ENCODE results near the gene FSTL4.

The FSTL4 gene

DNA sequence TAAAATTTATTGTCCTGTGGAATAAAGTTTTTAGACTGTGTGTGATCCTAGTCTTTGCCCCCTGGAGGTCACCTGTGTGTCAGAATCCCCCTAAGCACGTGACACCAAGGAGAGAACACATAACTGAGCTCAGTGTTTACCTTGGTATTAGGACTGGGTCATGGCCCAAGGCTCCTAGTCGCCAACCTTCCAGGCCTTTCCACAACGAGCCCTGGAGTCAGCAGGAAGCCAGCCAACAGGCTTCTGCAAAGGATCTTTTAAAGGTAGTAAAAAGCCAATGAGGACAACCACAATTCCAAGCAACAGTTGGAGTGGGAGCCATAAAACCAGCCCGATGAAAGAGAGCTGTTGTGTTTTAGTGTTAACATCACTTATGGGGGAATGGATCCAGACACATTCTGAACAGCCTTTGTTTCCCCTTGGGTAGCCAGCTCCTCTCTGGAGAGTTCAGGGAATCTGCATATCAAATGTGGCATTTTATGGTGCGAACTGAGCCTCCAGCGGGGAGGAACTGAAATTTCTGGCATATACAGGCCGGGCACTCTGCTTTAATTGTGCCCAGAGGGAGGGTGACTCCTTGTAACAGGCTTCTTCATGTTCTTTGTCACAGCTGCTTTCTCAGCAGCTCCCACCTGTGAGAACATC is 239.9 kb downstream of the FSTL4 start:
- Histone ChIP-seq H3K27me3 (replicated peaks; ENCODE audit: insufficient read depth, low read length) (no peaks in the 10 kb centered on the region), H4K20me1 (ENCODE audit: insufficient read depth, low read length) (no peaks in the 10 kb centered on the region), H3K9me3 (replicated peaks; ENCODE audit: insufficient read depth, low read length) (no peaks in the 10 kb centered on the region), H2AFZ (ENCODE audit: low read length) (no peak overlapping the region), H3K9ac (ENCODE audit: low read length) (no peak overlapping the region), H3K36me3 (replicated peaks; ENCODE audit: insufficient read depth, low read length) (no peaks in the 10 kb centered on the region), H3K4me2 (ENCODE audit: low read depth, low read length) (no peak overlapping the region), H3K79me2 (ENCODE audit: low read length) (no peaks in the 10 kb centered on the region), H3K27ac (ENCODE audit: low read length) (no peak overlapping the region), H3K4me1 (ENCODE audit: low read length) (no peaks in the 10 kb centered on the region), H3K9me2 (replicated peaks; ENCODE audit: insufficient read depth, low read length) (no peaks in the 10 kb centered on the region), H3F3A (ENCODE audit: insufficient read depth, low read length) (no peaks in the 10 kb centered on the region), H3K4me3 (ENCODE audit: low read length) (no peak overlapping the region)
- TF ChIP-seq, protein P1, sequence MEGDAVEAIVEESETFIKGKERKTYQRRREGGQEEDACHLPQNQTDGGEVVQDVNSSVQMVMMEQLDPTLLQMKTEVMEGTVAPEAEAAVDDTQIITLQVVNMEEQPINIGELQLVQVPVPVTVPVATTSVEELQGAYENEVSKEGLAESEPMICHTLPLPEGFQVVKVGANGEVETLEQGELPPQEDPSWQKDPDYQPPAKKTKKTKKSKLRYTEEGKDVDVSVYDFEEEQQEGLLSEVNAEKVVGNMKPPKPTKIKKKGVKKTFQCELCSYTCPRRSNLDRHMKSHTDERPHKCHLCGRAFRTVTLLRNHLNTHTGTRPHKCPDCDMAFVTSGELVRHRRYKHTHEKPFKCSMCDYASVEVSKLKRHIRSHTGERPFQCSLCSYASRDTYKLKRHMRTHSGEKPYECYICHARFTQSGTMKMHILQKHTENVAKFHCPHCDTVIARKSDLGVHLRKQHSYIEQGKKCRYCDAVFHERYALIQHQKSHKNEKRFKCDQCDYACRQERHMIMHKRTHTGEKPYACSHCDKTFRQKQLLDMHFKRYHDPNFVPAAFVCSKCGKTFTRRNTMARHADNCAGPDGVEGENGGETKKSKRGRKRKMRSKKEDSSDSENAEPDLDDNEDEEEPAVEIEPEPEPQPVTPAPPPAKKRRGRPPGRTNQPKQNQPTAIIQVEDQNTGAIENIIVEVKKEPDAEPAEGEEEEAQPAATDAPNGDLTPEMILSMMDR (IDR thresholded peaks at IDR 0.05; ENCODE audit: low read length): no peak
- TF ChIP-seq EZH2phosphoT487 (IDR thresholded peaks at IDR 0.05; ENCODE audit: low read length) (no peak), EZH2 (optimal IDR thresholded peaks at IDR 0.05; ENCODE audit: low read depth, low read length) (no peak)
- no peak for DNase-seq

DNA sequence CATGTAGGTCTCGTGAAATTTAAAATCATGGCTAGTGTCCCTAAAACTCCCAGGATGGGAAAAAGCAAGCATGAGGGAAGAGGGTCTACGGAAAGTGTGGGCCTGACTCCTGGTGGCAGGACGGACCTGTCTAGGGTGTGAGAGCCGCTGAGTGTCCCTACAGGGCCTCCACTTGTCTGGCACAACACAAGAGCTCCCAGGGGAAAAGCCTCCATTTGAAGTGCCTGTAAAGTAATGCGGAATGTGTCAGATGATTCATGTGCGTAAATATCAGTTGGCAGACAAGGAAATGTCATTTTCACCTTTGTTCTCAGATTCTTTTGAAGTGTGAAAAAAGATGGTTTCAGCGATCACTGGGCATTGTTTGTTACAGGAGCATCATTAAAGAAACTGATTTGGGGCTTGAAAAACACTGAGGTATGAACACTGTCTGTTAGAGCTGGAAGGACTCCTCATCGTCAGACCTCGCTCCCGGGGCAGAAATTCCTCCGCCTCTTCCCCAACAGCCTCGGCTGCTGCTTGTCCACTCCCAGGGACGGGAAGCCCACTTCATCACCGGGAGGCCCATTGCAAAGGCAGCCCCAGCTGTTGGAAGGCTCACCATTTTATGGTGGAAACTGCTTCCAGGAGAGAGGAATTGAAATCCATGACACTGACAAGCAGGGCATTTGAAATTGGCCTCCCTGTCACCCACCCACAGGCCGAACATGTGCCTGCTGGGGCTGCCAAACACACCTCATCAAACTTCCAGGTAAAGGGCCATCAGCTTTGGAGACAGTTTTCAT is 240.8 kb downstream of the FSTL4 start:
- Histone ChIP-seq H2AFZ (ENCODE audit: low read length) (no peak overlapping the region), H3K4me1 (ENCODE audit: low read length) (no peaks in the 10 kb centered on the region), H3K9me2 (replicated peaks; ENCODE audit: insufficient read depth, low read length) (no peaks in the 10 kb centered on the region), H3K27ac (ENCODE audit: low read length) (no peak overlapping the region), H3K27me3 (replicated peaks; ENCODE audit: insufficient read depth, low read length) (no peaks in the 10 kb centered on the region), H3F3A (ENCODE audit: insufficient read depth, low read length) (no peaks in the 10 kb centered on the region), H3K9ac (ENCODE audit: low read length) (no peak overlapping the region), H3K9me3 (replicated peaks; ENCODE audit: insufficient read depth, low read length) (no peaks in the 10 kb centered on the region), H3K79me2 (ENCODE audit: low read length) (no peaks in the 10 kb centered on the region), H3K4me2 (ENCODE audit: low read depth, low read length) (no peak overlapping the region), H4K20me1 (ENCODE audit: insufficient read depth, low read length) (no peaks in the 10 kb centered on the region), H3K4me3 (ENCODE audit: low read length) (no peak overlapping the region), H3K36me3 (replicated peaks; ENCODE audit: insufficient read depth, low read length) (no peaks in the 10 kb centered on the region)
- DNase-seq: no peak
- TF ChIP-seq, protein P1 (IDR thresholded peaks at IDR 0.05; ENCODE audit: low read length): no peak
- TF ChIP-seq EZH2 (optimal IDR thresholded peaks at IDR 0.05; ENCODE audit: low read depth, low read length): no peak
- TF ChIP-seq EZH2phosphoT487 (IDR thresholded peaks at IDR 0.05; ENCODE audit: low read length): no peak

DNA sequence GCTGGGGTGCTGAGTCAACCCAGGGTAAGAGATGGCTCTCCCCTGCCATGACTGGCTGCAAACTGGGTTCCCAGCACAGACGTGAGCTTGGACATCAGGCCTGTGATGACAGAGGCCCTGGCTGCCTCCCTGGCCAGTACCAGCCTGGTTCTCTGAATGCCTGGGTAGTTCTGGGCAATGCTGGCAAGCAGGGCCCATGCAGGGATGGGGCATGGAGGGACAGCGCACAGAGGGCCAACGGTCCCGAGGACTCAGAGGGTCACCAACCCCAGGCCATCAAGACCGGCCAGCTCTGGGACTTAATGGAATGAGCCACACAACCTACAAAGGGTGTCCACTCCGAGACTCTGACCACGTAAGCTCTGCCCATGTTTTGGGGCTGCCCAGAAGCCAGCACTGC is 241.4 kb downstream of the FSTL4 start:
- H3K4me2 ChIP-seq (ENCODE audit: low read depth, low read length): no peak overlapping the region
- H3F3A ChIP-seq (ENCODE audit: insufficient read depth, low read length): no peaks in the 10 kb centered on the region
- no peaks in the 10 kb centered on the region for H3K9me3 ChIP-seq (replicated peaks; ENCODE audit: insufficient read depth, low read length)
- H2AFZ ChIP-seq (ENCODE audit: low read length): no peak overlapping the region
- H3K9ac ChIP-seq (ENCODE audit: low read length): no peak overlapping the region
- DNase-seq: no peak
- TF ChIP-seq EZH2phosphoT487 (IDR thresholded peaks at IDR 0.05; ENCODE audit: low read length): no peak
- TF ChIP-seq EZH2 (optimal IDR thresholded peaks at IDR 0.05; ENCODE audit: low read depth, low read length): no peak
- TF ChIP-seq, protein P1 (IDR thresholded peaks at IDR 0.05; ENCODE audit: low read length): no peak
- H3K27ac ChIP-seq (ENCODE audit: low read length): no peak overlapping the region
- no peaks in the 10 kb centered on the region for H3K79me2 ChIP-seq (ENCODE audit: low read length)
- no peaks in the 10 kb centered on the region for H3K36me3 ChIP-seq (replicated peaks; ENCODE audit: insufficient read depth, low read length)
- H3K4me3 ChIP-seq (ENCODE audit: low read length): no peak overlapping the region
- H4K20me1 ChIP-seq (ENCODE audit: insufficient read depth, low read length): no peaks in the 10 kb centered on the region
- H3K9me2 ChIP-seq (replicated peaks; ENCODE audit: insufficient read depth, low read length): no peaks in the 10 kb centered on the region
- no peaks in the 10 kb centered on the region for H3K27me3 ChIP-seq (replicated peaks; ENCODE audit: insufficient read depth, low read length)
- no peaks in the 10 kb centered on the region for H3K4me1 ChIP-seq (ENCODE audit: low read length)
